ENCODE measurements around the gene PTK7. TPM values are rescaled to one million over a fixed set of nuclear protein-coding genes. Genes with fewer than 3 reads are reported as not detected.

The PTK7 gene
- total and polyA plus RNA-seq, 9 donors, result 44.4 to 167 (median 84.8) TPM

DNA sequence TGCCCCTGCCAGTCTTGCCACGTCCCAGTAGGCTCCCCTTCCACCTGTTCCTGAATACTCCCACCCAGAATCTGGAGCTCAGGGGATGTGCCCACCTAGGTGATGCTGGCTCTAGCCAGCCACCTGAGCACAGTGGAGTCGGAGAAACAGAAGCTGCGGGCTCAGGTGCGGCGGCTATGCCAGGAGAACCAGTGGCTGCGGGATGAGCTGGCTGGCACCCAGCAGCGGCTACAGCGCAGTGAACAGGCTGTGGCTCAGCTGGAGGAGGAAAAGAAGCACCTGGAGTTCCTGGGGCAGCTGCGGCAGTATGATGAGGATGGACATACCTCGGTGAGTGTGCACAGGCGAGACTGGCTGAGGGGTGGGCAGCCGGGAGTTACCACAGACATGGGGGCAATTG lies 13.3 kb upstream of the PTK7 start:
- Histone ChIP-seq H3K9me3 (no peaks in the 10 kb centered on the region), H3K4me1 (ENCODE audit: insufficient read depth) (peaks cover 8% of the 10 kb centered on the region), H3K27ac (no peak overlapping the region), H3K36me3 (no peaks in the 10 kb centered on the region), H3K27me3 (no peaks in the 10 kb centered on the region), H3K4me3 (no peak overlapping the region)
- TF ChIP-seq, protein P1, sequence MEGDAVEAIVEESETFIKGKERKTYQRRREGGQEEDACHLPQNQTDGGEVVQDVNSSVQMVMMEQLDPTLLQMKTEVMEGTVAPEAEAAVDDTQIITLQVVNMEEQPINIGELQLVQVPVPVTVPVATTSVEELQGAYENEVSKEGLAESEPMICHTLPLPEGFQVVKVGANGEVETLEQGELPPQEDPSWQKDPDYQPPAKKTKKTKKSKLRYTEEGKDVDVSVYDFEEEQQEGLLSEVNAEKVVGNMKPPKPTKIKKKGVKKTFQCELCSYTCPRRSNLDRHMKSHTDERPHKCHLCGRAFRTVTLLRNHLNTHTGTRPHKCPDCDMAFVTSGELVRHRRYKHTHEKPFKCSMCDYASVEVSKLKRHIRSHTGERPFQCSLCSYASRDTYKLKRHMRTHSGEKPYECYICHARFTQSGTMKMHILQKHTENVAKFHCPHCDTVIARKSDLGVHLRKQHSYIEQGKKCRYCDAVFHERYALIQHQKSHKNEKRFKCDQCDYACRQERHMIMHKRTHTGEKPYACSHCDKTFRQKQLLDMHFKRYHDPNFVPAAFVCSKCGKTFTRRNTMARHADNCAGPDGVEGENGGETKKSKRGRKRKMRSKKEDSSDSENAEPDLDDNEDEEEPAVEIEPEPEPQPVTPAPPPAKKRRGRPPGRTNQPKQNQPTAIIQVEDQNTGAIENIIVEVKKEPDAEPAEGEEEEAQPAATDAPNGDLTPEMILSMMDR (IDR thresholded peaks at IDR 0.05), result no peak
- TF ChIP-seq EP300 (IDR thresholded peaks at IDR 0.05) (no peak), POLR2A (IDR thresholded peaks at IDR 0.05) (no peak)
- no peak for DNase-seq
- WGBS, 3 donors, result 90 to 97% (median 91%) methylated on average over 12 of the region's 12 CpGs
- intact Hi-C loops (cut with DNase I), result no loop called here

DNA sequence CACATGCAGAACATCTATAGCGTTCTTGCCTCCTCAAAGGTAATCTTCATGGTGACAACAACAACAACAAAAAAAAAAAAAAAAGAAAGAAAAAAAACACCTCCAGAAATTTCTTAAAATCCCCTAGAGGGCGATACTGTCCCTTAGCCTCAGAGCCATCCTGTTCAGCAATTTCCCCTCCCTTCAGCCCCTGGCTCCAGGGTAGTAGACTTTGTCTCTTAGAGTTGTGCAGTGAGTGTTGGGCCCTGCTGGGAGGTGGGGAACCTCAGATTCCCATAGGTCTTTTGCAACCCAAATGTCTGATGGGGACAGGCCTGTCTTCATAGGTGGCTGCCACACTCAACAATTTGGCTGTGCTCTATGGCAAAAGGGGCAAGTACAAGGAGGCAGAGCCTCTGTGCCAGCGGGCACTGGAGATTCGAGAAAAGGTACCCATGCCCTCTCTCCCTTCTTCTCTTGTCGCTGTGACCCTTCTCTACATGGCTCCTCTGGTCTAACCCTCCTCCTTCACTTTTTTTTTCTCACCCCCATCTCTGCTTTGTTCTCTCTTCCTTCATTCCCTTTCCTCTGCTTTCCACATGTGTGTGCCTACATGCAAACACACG lies 6.0 kb upstream of the PTK7 start:
- WGBS, 3 donors, result 37 to 43% (median 40%) methylated on average over 6 of the region's 6 CpGs
- DNase-seq, result peak in 2 of 5 donors; percentile 36 to 43
- peaks cover 3% of the 10 kb centered on the region for H3K4me1 ChIP-seq (ENCODE audit: insufficient read depth)

DNA sequence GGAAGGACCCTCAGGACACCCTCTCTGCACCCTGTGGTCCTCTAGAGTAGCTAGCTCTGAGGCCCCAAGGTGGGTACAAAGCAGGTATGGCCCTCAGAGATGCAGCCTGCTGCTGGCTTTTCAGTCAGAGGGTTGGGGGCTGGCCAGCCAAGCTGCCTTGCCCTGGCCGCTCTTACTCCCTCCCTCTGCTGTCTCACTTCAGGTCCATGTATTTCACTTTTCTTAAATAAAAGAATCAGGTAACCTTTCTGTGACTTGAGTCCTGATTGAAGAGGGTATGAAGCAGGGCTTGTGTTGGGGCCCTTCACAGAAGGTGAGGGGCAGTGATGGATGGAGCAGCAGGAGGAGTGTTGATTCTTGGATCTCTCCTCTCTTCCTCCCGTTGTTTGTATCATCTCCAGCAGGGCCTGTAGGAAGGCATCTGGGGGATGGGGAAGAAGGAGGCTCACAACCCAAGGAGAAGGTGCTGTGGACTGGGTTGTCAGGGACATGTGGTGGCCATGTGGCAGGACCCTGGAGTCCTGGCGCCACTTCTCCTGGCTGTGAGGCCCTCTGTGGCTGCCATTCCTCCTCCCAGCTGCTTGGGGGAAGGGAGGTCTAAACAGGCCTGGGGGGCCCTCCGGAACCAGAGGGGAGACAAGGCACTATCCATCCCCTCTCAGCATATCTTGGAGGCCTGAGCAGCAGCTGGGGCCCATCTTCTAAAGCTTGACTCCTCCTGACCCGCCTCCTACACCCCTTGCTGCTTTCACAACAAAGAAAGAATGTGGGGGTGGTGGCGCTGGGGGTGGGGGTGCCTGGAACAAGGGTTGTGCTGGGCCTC lies 1.1 kb upstream of the PTK7 start:
- no peaks in the 10 kb centered on the region for H3K27me3 ChIP-seq
- peak; percentile 79 to 90 (median 86) for DNase-seq
- TF ChIP-seq EP300 (IDR thresholded peaks at IDR 0.05) (no peak), POLR2A (IDR thresholded peaks at IDR 0.05) (no peak)
- TF ChIP-seq, protein P1 (IDR thresholded peaks at IDR 0.05), result no peak
- H3K36me3 ChIP-seq, result no peaks in the 10 kb centered on the region
- H3K27ac ChIP-seq, result peak overlapping the region in 1 of 2 donors; percentile 56
- H3K9me3 ChIP-seq, result no peaks in the 10 kb centered on the region
- intact Hi-C loops (cut with DNase I), result loop anchor here (5.0 to 10.0 kb wide), 4 partner anchors 47 to 67 kb away; no protein-coding TSS in a partner anchor
- H3K4me1 ChIP-seq (ENCODE audit: insufficient read depth), result peaks cover 15% of the 10 kb centered on the region
- H3K4me3 ChIP-seq, result no peak overlapping the region
- 16 to 25% (median 20%) methylated on average over 4 to 6 of the region's 6 CpGs for WGBS, 3 donors

More for the DNA sequence above, 6.0 kb upstream of the PTK7 start:
- H3K36me3 ChIP-seq, result no peaks in the 10 kb centered on the region
- no peak overlapping the region for H3K27ac ChIP-seq
- TF ChIP-seq, protein P1 (IDR thresholded peaks at IDR 0.05), result peak; percentile 22 to 62 (median 52)
- no peak for TF ChIP-seq POLR2A (IDR thresholded peaks at IDR 0.05)
- H3K27me3 ChIP-seq, result no peaks in the 10 kb centered on the region
- H3K9me3 ChIP-seq, result no peaks in the 10 kb centered on the region
- intact Hi-C loops (cut with DNase I), result loop anchor here (2.0 to 10.0 kb wide), 4 partner anchors 55 to 73 kb away; no protein-coding TSS in a partner anchor
- no peak overlapping the region for H3K4me3 ChIP-seq

DNA sequence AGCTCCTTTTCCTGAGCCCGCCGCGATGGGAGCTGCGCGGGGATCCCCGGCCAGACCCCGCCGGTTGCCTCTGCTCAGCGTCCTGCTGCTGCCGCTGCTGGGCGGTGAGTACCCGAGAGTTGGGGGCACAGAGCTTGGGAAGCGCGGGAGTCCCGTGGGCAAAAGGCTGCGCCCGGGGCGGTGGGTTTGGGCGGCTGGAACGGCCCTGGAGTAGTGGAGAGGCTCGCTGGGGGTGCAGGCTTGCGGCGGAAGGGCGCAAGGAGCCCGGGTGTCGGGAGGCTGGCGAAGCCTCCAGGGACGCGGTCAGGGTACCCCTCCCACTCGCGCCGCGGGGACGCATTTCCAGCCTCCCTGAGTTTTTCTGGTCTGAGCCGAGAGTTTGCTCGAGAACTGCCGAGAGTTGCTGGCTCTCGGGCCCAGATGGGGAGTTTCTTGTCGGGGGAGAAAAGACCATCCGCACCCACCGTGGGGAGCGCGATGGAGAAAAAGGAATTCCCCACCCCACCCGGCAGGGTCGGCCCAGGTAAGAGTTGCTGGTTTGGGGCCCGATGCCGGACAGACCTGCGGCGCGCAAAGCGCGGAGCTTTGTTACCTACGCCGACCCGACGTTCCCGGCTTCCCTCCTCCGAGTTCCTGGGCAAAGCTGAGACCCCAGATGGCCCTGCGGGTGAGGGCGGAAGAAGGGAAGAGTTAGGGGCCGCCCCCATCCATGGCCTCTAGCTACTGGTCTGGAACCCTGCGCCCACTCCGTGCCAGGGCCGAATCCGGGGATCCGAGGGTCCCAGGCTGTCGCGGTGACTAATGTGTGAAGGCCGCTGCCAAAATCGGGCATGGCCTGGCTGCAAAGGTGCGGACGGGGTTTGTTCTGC lies 584 bp downstream of the PTK7 start:
- H3K9me3 ChIP-seq, result no peaks in the 10 kb centered on the region
- no peaks in the 10 kb centered on the region for H3K36me3 ChIP-seq
- peaks cover 15% of the 10 kb centered on the region for H3K4me1 ChIP-seq (ENCODE audit: insufficient read depth)
- WGBS, 3 donors, result 0 to 1% (median 1%) methylated on average over 62 to 72 of the region's 72 CpGs
- intact Hi-C loops (cut with DNase I), result loop anchor here in 2 of 4 donors (5.0 to 10.0 kb wide), 2 partner anchors 46 to 48 kb away; no protein-coding TSS in a partner anchor
- TF ChIP-seq EP300 (IDR thresholded peaks at IDR 0.05), result no peak
- TF ChIP-seq, protein P1 (IDR thresholded peaks at IDR 0.05), result no peak
- TF ChIP-seq POLR2A (IDR thresholded peaks at IDR 0.05), result no peak
- H3K27me3 ChIP-seq, result no peaks in the 10 kb centered on the region
- DNase-seq, result peak; percentile 39 to 66 (median 55)
- peak overlapping the region; percentile 49 to 66 for H3K27ac ChIP-seq
- peak overlapping the region; percentile 68 for H3K4me3 ChIP-seq
